HK-2 (cell line): ENCODE results near the gene CNTN2.

Experiments
- DNase-seq: peaks from one replicate; pipeline ENCODE4 v3.0.0-alpha.2; 2018; ENCODE audit not compliant: unreplicated experiment

Gene CNTN2, protein sequence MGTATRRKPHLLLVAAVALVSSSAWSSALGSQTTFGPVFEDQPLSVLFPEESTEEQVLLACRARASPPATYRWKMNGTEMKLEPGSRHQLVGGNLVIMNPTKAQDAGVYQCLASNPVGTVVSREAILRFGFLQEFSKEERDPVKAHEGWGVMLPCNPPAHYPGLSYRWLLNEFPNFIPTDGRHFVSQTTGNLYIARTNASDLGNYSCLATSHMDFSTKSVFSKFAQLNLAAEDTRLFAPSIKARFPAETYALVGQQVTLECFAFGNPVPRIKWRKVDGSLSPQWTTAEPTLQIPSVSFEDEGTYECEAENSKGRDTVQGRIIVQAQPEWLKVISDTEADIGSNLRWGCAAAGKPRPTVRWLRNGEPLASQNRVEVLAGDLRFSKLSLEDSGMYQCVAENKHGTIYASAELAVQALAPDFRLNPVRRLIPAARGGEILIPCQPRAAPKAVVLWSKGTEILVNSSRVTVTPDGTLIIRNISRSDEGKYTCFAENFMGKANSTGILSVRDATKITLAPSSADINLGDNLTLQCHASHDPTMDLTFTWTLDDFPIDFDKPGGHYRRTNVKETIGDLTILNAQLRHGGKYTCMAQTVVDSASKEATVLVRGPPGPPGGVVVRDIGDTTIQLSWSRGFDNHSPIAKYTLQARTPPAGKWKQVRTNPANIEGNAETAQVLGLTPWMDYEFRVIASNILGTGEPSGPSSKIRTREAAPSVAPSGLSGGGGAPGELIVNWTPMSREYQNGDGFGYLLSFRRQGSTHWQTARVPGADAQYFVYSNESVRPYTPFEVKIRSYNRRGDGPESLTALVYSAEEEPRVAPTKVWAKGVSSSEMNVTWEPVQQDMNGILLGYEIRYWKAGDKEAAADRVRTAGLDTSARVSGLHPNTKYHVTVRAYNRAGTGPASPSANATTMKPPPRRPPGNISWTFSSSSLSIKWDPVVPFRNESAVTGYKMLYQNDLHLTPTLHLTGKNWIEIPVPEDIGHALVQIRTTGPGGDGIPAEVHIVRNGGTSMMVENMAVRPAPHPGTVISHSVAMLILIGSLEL

DNA sequence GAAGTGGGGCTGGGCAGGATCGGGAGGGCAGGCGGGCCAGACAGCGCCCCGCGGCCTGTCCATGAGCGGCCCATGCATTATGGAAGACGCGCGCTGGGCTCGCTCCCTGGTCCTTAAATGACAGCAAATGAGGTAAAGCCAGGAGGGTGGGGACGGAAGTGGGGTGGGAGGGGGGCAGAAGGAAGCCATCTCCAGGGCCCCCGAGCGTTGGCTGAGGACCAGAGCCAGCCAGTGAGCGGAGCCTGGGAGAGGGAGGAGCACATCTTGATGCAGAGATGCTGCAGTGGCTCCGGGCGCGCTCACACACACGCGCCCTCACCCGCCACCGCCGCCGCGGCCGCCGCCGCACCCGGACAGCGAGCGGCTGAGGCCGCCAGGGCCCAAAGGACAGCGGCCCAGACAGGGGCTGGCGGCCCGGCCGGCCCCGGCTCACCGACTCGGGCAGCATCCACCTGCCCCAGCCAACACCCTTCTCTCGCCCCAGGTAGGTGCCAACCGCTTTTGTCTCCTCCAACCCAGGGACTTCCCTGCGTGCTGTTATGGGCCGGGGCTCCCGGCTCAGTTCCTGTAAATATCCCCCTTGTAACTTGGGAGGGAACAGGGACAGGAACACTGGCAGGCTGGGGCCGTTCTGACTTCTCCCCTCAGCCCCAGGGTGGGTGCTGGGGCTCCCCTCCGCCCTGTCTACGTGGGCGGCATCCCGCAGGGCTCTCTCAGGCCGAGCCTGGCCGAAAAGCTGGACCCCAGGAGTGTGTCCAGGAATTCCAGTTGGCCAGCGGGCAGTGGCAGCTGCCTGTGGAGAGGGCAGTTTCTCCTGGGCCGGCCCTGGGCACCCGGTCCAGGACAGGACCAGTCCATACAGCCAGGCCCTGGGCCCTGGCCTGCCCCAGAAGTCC, at the start of gene CNTN2:
Gene CNTN2 (plus strand): TSS at position 302 of the 896 bp plus-strand sequence. CDS start 9,974 bp downstream, outside the sequence.
- no peak for DNase-seq

DNA sequence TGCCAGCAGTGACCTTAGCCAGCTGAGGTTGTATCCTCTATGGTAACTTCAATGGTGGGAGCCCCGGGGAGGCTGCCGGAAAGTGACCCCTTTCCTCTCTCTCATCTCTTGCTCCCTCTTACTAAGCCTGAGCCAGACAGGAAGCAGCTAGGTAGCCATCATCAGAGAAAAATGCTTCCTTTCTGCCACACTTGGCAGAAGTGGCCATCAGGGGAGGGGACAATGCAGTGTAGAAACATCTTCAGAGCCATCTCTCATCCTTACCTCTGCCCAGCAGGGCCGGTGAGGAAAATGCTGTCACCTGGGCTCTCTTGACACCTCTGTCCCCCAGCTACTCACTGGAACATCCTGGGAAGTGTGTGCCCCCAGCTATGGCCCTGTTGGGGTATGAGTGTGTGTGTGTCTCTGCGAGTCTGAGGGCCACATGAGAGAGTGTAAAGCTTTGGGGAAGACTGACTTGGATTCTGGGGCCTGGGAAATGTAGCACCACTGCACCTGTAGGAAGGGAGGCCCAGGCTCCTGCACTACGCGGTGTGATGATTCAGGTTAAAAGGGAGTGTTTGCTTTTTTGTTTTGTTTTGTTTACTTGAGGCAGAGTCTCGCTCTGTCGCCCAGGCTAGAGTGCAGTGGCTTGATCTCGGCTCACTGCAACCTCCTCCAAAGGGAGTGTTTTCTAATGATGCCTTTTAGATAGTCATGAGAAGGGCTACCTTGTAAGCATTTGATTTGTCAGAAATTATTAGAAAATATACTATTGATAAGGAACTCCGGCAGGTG, 48.7 kb upstream of the CNTN2 start:
- DNase-seq = no peak

DNA sequence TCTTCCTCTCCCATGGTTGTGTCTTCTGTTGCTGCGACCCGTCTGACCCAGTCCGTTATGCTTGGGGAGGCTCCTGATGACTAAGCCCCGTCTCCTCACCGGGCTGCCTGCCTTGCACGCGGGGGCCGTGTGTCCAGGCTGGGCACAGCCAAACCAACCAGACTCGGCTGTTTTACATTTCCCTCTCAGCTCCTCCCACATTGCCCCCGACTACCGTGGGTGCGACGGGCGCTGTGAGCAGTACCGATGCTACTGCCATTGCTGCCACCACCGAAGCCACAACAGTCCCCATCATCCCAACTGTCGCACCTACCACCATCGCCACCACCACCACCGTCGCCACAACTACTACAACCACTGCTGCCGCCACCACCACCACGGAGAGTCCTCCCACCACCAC, 46.0 kb upstream of the CNTN2 start:
- no peak for DNase-seq

DNA sequence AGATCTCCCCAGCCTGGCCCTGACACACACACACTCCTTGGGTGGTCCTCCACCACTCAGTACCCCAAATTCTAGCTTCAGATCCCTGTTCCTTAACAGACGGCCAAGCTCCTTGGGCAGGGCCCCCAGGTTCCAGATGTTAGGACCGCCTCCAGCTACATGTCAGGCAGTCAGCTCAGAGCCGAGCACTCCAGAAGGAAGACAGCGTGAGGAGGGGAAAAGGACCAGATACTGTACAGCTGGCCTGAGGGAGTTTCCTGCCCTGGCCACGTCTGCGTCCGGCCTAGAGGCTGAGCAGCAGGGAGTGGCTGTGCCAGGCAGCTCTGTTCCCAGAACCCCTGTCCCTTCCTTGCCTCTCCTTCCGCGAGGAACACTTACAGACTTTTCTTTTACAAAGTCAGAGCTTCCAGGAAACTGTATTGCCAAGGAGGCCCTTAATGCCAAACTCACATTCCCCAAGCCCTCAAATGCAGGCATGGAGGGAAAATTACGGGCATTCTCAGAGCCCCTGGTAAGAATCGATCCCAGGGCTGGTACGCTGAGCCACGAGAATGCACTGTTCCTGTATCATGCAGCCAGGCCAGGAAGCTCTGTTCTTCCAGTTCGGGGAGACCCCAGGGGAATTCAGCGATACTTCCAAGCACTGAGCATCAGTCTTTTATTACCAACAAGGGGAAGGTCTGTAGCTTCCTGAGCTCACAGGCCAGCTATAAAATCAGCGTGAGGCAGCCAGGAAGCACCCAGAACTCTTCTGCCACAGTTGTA, 45.2 kb upstream of the CNTN2 start:
- no peak for DNase-seq

DNA sequence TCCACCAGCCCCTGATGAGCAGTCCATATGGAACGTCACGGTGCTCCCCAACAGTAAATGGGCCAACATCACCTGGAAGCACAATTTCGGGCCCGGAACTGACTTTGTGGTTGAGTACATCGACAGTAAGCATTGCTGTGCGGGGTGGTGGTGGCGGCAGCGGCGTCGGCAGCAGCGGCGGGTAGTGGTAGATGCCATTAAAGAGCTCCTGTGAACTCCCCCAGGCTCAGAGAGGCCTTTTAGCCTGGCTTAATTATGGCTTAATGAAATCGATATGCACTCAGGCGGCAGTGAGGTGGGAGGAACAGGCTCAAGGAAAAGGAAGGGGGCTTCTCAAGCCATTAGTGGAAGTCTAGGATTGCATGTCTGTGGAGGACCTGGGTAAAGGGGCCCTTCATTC, 41.9 kb upstream of the CNTN2 start:
- DNase-seq = no peak

DNA sequence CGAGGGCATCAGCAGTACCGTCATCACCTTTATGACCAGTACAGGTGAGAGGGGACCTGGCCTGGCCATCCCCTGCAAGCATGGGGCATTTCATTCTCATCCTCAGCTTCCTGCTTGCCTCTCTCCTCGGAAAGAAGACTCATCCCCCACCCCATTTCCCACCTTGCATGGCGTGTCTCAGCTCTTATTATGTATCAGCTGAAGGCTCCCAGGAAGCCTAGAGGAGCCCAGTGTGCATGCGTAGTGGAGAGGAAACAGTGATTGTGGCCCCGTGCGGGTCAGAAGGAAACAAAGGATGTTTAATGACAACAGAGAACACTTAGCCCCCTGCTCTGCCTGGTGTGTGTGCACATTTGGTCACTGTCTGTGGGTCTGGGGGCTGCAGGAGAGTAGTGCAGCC, 40.3 kb upstream of the CNTN2 start:
- no peak for DNase-seq

DNA sequence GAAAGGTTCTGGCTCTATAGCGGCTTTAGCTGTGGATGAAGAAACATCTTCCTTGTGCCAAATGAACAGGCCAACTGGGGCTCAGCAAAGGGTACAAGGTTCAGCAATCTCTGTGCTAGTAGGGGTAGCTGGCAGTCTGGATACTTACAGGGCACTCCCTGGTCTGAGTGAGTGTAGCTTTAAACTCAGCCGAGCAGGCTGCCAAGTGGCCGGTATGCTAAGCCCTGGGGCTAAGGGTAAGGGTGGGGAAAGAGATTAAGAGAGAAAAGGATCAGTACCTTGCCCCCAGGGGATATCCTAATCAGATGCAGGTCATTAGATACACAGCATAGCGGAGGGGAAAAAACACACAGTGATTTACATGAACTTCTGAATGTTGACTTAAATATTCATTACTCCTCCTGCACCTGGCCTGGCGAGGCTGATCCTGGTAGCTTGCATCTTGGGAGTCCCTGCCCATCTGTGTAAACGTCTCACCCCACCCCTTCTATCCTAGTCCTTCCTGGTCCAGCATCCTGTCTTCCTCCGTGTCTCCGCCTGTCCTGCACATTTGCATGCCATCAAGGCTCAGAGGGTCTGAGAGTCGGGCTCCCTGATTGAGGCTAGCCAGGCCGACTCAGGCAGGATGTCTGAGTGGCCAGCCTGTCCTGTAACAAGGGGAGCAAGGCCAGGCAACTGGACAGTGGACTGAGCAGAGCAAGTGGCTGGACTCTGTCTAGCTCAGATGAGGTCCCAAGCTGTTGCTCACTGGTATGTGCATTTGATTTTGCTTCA, 39.5 kb upstream of the CNTN2 start:
- no peak for DNase-seq

DNA sequence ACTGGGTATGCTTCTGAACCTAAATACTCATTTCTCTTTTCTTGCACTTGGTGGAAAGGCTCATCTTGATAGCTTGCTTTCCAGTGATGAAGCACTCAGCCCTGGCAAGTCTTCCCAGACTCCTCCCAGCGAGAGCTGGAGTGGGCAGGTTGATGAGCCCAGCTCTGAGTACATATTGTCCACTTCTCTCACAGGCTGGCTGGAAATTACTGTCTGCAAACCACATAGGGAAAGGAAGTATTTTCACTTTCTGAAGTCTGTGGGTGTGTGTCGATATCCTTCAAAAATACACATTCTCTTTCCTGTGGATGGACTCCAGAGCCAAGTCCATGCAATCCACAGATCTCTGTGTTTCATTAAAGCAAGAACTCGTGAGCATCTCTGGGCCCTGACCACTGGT, 38.7 kb upstream of the CNTN2 start:
- DNase-seq = no peak

DNA sequence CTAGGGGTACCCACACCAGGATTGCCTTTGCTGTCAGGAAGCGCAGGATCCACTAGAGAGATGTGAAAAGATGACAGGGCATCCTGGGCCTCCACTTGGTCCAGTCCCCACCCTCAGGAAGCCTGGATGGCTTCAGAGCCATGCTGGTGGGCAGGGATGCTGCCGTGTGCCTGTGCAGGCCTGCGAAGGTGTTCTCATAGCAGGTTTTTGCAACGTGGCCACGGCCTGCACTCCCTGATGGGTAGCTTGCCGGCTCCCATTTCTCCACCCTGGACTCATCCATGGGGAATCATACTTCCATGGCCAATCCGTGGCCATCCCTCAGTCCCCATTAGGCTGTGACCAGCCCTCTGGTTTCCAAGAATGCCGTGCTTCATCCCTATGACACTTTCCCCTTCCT, 34.1 kb upstream of the CNTN2 start:
- DNase-seq = no peak

DNA sequence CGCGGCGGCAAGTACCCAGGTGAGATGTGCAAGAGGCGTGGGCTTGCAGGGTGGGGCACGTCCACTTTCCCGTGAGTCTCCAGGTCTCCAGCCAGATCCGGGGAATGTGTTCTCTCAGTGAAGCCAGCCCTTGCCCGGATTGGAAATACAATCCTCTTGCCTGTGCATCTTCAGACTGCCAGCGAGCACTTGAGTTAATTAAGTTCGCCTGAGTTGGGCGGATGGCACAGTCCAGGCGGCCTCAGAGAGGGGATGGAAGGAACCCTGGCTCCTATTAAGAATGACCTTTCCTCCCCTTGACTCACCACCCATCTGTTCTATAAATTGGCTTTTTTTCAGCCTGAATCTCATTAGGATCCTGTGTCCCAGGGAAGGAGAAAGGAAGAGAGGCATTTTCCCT, 33.3 kb upstream of the CNTN2 start:
- no peak for DNase-seq

DNA sequence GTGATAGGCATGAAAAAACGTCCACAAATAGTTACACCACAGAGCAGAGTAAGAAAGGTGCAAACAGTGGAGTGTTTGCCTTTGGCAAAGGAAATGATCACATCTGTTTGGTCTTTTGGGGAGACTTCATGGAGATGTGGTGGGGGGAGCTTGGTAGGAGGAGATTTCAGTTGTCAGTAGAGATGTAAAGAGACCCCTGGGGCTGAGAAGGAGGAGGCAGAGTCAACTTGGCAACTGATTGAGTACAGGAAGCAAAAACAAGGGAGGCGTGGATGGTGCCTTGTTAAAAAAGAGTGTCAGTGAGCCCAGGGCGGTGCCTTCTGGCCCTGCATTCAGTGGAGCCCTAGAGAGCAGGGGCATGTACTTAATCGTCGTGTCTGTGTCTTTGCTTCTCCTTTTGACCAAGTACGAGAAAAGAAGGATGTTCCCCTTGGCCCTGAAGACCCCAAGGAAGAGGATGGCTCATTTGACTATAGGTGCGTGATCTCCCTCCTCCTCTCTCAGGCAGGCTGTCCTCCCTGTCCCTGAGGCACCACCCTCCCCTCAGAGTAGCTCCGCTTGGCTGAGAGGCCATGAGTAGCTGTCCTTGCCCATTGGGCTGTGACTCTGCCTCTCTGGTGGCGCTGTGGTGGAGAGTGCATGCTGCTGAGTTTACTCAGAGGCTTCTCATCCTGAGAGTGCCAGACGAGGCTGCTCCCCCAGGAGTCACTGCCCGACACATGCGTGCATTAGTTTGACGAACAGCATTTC, 30.4 kb upstream of the CNTN2 start:
- no peak for DNase-seq

DNA sequence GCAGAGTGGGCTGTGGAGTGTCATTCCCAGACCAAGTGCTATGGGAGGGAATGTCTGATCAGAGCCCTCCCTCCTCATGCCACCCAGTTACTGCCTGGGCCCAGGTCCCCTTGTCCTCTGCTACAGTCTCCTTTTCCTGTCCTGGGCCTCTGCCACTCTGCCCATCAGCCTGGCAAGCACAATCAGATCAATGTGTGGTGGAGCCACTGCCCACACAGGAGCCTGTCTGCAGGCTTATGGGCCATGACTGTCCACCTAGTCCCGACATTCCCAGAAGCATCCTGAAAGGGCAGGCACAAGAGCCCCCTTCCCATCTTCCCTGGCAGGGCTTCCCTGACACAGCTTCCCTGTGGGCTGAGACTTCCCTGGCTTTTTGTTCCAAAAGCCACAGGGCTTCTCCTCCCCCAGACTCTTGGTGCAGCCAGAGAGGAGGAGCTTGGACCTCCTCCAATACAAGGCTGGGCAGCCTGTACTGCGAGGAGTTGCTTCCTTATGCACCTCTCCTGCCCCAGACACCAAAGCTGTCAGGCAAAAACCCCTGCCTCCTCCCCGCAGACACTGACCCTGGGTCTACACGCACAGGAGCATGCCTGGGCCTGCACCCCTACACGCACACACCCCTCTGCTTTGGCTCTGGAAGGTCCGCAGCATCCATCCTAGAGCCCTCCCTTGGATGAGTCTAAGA, 29.2 kb upstream of the CNTN2 start:
- DNase-seq = no peak

DNA sequence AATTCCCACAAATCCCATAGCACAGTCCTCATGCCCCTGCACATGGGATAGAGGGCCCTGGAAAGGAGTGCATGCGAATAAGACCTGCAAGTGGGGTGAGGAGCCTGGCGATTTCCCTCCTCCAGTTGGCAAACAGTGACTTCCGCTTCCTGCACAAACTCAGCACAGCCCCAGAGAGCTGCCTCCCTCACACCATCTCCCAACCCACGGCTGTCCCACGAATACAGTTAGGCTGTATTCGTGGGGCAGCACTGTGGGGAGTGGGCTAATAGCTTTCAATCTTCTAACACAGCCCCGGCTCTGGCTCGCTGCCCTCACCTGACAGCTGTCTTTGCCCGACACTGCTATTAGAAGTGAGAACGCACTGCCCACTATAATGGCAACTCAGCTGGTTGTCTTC, 28.2 kb upstream of the CNTN2 start:
- no peak for DNase-seq

DNA sequence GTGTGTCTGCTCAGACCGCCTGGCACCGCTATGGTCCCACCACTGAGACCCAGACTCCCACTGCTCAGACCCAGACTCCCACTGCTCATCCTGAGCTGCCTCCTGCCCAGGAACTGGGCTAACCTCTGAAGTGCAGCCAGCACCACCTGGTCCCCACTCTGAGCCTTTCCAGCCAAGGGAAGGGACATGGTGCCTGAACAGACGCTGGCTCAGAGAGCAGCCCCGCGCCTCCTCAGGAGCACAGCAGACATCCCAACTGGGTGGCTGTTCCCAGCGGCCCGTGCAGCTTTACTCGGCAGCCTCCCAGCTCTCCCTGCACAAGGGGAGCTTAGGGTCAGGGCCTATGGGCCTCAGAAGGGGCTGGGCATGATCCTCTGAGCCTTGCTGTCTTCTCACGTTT, 27.8 kb upstream of the CNTN2 start:
- no peak for DNase-seq

DNA sequence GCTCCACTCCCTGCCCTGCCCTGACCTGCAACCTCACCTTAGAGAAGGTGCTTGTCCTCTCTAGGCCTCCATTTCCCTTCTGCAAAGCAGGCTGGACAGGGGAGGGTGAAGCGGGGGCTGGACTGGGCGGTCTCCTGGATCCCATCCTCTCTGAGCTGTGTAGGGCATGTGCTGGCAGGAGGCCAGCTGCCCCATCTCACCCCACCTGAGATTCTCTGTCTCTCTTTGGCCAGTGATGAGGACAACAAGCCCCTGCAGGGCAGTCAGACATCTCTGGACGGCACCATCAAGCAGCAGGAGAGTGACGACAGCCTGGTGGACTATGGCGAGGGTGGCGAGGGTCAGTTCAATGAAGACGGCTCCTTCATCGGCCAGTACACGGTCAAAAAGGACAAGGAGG, 26.9 kb upstream of the CNTN2 start:
- no peak for DNase-seq

DNA sequence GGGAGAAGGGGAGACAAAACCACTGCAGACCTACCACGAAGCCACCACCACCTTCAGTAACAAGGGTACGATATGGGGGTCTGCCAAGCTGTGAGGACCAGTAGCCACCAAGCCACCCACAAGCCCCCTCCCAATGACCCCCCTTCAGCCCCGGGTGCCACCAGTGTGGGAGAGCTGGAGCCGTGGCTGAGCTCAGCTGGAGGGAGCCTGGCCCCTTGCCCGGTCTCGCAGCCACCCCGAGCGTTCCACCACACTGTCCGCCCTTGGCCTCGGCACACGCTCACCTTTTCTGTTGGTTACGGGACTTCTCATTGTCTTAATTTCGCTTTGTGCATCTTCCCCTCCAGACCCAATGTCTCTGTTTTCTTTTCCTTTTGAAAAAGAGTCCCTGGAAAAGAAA, 26.4 kb upstream of the CNTN2 start:
- DNase-seq = no peak

DNA sequence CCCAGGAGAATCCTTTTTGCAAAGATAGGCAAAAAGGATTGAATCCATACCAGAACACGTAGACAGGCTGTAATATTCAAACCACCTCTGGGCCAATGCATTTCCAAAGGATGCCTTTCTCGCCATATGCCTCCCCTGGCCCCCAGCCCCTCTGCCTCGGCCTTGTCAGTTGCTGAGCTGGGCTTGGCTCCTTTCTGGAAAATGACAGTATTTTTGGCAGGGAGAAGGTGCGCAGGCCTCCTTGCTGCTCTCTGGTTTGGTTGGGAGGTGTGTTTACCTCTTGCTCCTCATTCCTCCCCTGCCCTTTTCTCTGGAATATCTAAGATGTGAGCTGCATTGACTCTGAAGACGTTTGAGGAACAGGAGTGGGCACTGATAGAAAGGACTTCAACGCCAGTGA, 26.0 kb upstream of the CNTN2 start:
- no peak for DNase-seq

DNA sequence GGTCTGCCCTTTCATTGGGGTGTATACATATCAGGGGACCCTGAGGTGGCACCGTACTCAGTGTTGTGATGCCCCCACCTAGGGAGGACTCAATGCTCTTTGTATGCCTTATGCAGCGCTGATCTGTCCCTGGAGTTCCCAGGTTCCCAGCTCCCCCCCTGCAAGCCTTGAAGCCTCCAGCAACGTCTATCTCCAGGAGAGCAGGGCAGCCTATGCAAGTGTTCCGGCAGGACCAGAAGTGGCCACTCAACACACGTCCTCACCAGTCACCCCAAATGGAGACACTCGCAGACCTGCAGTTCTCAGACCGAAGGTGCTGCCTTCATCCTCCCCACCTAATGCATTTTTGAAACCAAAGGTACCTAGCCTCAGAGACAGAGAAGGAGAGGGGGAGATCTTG, 25.2 kb upstream of the CNTN2 start:
- DNase-seq = no peak
